GM12801 (cell line): ENCODE measurements around the gene RBP5.

Experiments
- CTCF ChIP-seq: IDR thresholded peaks from one replicate; pipeline ENCODE4 v1.5.1; 2011; ENCODE audit warnings: control low read depth; ENCODE audit not compliant: insufficient read length; ENCODE audit errors: extremely low read depth

Gene RBP5

GRCh38 chr12:7146228-7146627, 17.5 kb upstream of the RBP5 start:
- TF ChIP-seq CTCF: no peak

- TF ChIP-seq CTCF: no peak
These were observed 17.0 kb upstream of the RBP5 start for GRCh38 chr12:7145671-7146070.

- TF ChIP-seq CTCF: no peak
These were observed 15.9 kb upstream of the RBP5 start for GRCh38 chr12:7144414-7145120.

GRCh38 chr12:7143564-7143963, 14.9 kb upstream of the RBP5 start:
- no peak for TF ChIP-seq CTCF

- TF ChIP-seq CTCF: no peak
These were observed 14.2 kb upstream of the RBP5 start for GRCh38 chr12:7142809-7143465.

- TF ChIP-seq CTCF: no peak
These were observed 13.5 kb upstream of the RBP5 start for GRCh38 chr12:7142056-7142644.

GRCh38 chr12:7141351-7142005, 12.8 kb upstream of the RBP5 start:
- no peak for TF ChIP-seq CTCF
